BLaER1 treated with 17β-estradiol and CSF1 and Interleukin-3, amounts not matched to agents 10 nM and 100 nM (cell line): Measurements from ENCODE around the gene PRH1.

Source experiments
- H3K27ac ChIP-seq, 11 experiments: shearing (Covaris generic); formaldehyde crosslinking; 2 replicates each; pipeline ENCODE4 v1.8.1; 2022
- H3K27me3 ChIP-seq, 11 experiments: shearing (Covaris generic); formaldehyde crosslinking; 2 replicates each; pipeline ENCODE4 v1.8.1; 2022
- H3K36me3 ChIP-seq, 11 experiments: shearing (Covaris generic); formaldehyde crosslinking; 2 replicates each; pipeline ENCODE4 v1.8.1; 2022
- H3K4me1 ChIP-seq, 10 experiments: shearing (Covaris generic); formaldehyde crosslinking; 2 replicates each; pipeline ENCODE4 v1.8.1; 2022
- H3K4me2 ChIP-seq, 11 experiments: shearing (Covaris generic); formaldehyde crosslinking; 2 replicates each; pipeline ENCODE4 v1.8.1; 2022
- H3K4me3 ChIP-seq, 10 experiments: shearing (Covaris generic); formaldehyde crosslinking; 2 replicates each; pipeline ENCODE4 v1.8.1; 2022
- H3K9ac ChIP-seq, 11 experiments: shearing (Covaris generic); formaldehyde crosslinking; 2 replicates each; pipeline ENCODE4 v1.8.1; 2022
- H3K9me3 ChIP-seq, 11 experiments: shearing (Covaris generic); formaldehyde crosslinking; replicated peaks in 1 of 11; 2 replicates each; pipeline ENCODE4 v1.8.1; 2022
- H4K20me1 ChIP-seq, 11 experiments: shearing (Covaris generic); formaldehyde crosslinking; 2 replicates each; pipeline ENCODE4 v1.8.1; 2022
- Cebpa-rat ChIP-seq, 11 experiments: shearing (Covaris generic); IDR thresholded peaks; 2 replicates each; pipeline ENCODE4 v1.8.1; 2022

The PRH1 gene

DNA sequence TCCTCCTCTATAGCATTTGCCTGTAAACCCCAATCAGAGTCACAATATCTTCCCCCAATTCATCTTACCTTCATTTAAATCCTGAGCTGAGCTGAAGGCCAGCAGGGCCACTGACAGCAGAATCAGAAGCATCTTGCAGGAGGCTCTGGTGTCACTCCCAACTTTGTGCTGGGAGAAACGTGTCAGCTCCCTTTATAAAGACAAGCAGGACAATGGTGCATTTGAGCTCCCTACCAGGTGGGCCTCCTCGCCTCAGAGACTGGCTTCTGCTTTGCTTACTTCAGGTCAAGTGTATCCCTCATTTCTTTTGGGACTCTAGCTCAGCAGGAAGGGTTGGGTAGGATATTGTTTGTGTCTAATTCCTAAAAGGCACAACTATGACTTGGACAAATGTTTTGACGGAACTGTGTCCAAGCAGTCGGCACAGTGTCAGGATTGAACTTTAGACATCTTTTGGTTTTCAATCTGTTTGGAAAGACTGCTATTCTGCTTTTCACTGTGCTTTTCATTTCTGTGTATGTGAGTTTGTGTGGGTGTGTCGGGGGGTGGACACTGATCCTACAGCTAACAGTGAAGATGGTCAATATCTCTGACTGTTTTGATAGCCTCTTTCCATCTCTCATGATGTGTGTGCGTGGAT, at the start of gene PRH1:
Gene PRH1, minus strand, starts transcription at position 170 of the 640 bp plus-strand sequence. Its CDS starts 38 bp downstream, at position 132.
- H3K27ac ChIP-seq: no peak within 1 kb of the TSS
- H3K4me1 ChIP-seq: no peaks in the 10 kb centered on the region
- H3K27me3 ChIP-seq: no peaks in the 10 kb centered on the region
- H4K20me1 ChIP-seq: no peaks in the 10 kb centered on the region
- H3K9me3 ChIP-seq: no peaks in the 10 kb centered on the region
- no peak within 1 kb of the TSS for H3K9ac ChIP-seq
- no peak within 1 kb of the TSS for H3K4me3 ChIP-seq
- no peak within 1 kb of the TSS for H3K4me2 ChIP-seq
- TF ChIP-seq Cebpa-rat (IDR thresholded peaks at IDR 0.05): no peak
- peaks cover 0 to 5% (median 0%) of the 10 kb centered on the region in 11 experiments; a peak in 3 of 22 replicates for H3K36me3 ChIP-seq

DNA sequence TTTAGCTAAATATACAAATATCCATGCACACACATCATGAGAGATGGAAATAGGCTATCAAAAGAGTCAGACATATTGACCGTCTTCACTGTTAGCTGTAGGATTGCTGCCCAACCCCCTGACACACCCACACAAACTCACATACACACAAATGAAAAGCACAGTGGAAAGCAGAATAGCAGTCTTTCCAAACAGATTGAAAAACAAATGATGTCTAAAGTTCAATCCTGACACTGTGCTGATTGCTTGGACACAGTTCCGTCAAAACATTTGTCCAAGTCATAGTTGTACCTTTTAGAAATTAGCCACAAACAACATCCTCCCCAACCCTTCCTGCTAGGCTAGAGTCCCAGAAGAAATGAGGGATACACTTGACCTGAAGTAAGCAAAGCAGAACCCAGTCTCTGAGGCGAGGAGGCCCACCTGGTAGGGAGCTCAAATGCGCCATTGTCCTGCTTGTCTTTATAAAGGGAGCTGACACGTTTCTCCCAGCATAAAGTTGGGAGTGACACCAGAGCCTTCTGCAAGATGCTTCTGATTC, 44.8 kb upstream of the PRH1 start, which contains the start of gene PRH2:
Gene PRH2, plus strand, starts transcription at position 491 of the 541 bp plus-strand sequence. Its CDS starts 38 bp downstream, at position 529.
- Histone ChIP-seq H3K9me3 (peaks cover 0 to 6% (median 0%) of the 10 kb centered on the region in 11 experiments; a peak in 3 of 22 replicates), H3K27me3 (no peaks in the 10 kb centered on the region), H4K20me1 (no peaks in the 10 kb centered on the region), H3K4me2 (no peak within 1 kb of the TSS), H3K9ac (no peak within 1 kb of the TSS), H3K36me3 (peaks cover 0 to 7% (median 0%) of the 10 kb centered on the region in 11 experiments; a peak in 1 of 22 replicates), H3K4me1 (no peaks in the 10 kb centered on the region), H3K27ac (no peak within 1 kb of the TSS), H3K4me3 (no peak within 1 kb of the TSS)
- TF ChIP-seq Cebpa-rat (IDR thresholded peaks at IDR 0.05): no peak

DNA sequence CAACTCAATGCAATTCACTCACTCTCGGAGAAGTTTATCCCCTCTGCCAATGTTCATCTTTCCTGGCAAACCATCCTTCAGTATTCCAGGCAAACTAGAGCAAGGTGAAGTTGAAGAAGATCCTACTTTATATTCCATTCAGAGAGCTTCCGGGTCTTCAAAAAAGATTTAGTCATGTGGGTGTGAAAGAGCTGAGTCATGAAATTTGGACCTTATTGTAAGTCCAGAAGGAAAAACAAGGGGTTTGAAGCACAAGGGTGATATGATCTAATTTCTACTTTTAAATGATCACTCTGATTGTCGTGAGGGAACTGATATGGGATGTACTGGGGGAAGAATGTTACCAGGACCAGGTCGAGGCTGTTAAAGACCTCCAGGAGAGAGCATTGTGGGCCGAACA, 42.2 kb upstream of the PRH1 start:
- H3K27me3 ChIP-seq: no peaks in the 10 kb centered on the region
- no peak overlapping the region for H3K4me3 ChIP-seq
- H3K9me3 ChIP-seq: peaks cover 0 to 6% (median 0%) of the 10 kb centered on the region in 11 experiments; a peak in 3 of 22 replicates
- H3K9ac ChIP-seq: no peak overlapping the region
- TF ChIP-seq Cebpa-rat (IDR thresholded peaks at IDR 0.05): no peak
- H3K4me2 ChIP-seq: no peak overlapping the region
- no peak overlapping the region for H3K27ac ChIP-seq
- H3K4me1 ChIP-seq: no peaks in the 10 kb centered on the region
- H4K20me1 ChIP-seq: no peaks in the 10 kb centered on the region
- peaks cover 0 to 7% (median 0%) of the 10 kb centered on the region in 11 experiments; a peak in 1 of 22 replicates for H3K36me3 ChIP-seq

GRCh38 chr12:10919809-10920208, 35.8 kb upstream of the PRH1 start:
- Histone ChIP-seq H3K36me3 (no peaks in the 10 kb centered on the region), H3K27me3 (no peaks in the 10 kb centered on the region), H3K9me3 (peaks cover 0 to under 1% (median 0%) of the 10 kb centered on the region in 11 experiments; a peak in 1 of 22 replicates), H3K4me3 (no peak overlapping the region), H4K20me1 (no peaks in the 10 kb centered on the region), H3K9ac (no peak overlapping the region), H3K4me1 (no peaks in the 10 kb centered on the region), H3K27ac (no peak overlapping the region), H3K4me2 (no peak overlapping the region)
- TF ChIP-seq Cebpa-rat (IDR thresholded peaks at IDR 0.05): no peak

GRCh38 chr12:10910380-10910779, 26.3 kb upstream of the PRH1 start:
- H3K4me1 ChIP-seq: no peaks in the 10 kb centered on the region
- H3K4me2 ChIP-seq: no peak overlapping the region
- peaks cover 0 to 5% (median 2%) of the 10 kb centered on the region in 11 experiments; a peak in 6 of 22 replicates for H3K36me3 ChIP-seq
- H4K20me1 ChIP-seq: no peaks in the 10 kb centered on the region
- no peaks in the 10 kb centered on the region for H3K27me3 ChIP-seq
- peaks cover 2 to 8% (median 6%) of the 10 kb centered on the region in 11 experiments for H3K9me3 ChIP-seq
- no peak overlapping the region for H3K4me3 ChIP-seq
- no peak overlapping the region for H3K9ac ChIP-seq
- TF ChIP-seq Cebpa-rat (IDR thresholded peaks at IDR 0.05): no peak
- no peak overlapping the region for H3K27ac ChIP-seq

- H3K36me3 ChIP-seq: peaks cover 0 to 12% (median 7%) of the 10 kb centered on the region in 11 experiments; a peak in 8 of 22 replicates
- no peaks in the 10 kb centered on the region for H3K27me3 ChIP-seq
- H3K9me3 ChIP-seq: peaks cover 11 to 17% (median 15%) of the 10 kb centered on the region in 11 experiments
- TF ChIP-seq Cebpa-rat (IDR thresholded peaks at IDR 0.05): no peak
- H3K4me2 ChIP-seq: no peak within 1 kb of the TSS
- no peaks in the 10 kb centered on the region for H4K20me1 ChIP-seq
- H3K9ac ChIP-seq: no peak within 1 kb of the TSS
- H3K27ac ChIP-seq: no peak within 1 kb of the TSS
- no peak within 1 kb of the TSS for H3K4me3 ChIP-seq
- H3K4me1 ChIP-seq: no peaks in the 10 kb centered on the region
These were observed 25.4 kb upstream of the PRH1 start, which contains the start of gene TAS2R13 for GRCh38 chr12:10909462-10909861. Gene TAS2R13, minus strand, starts transcription at chr12:10909562. Its CDS starts 264 bp downstream, at chr12:10909298.

GRCh38 chr12:10904686-10905085, 20.6 kb upstream of the PRH1 start:
- H3K4me3 ChIP-seq: no peak overlapping the region
- no peak overlapping the region for H3K27ac ChIP-seq
- no peaks in the 10 kb centered on the region for H3K27me3 ChIP-seq
- peaks cover 4 to 31% (median 9%) of the 10 kb centered on the region in 11 experiments; a peak in 8 of 22 replicates for H3K36me3 ChIP-seq
- H4K20me1 ChIP-seq: no peaks in the 10 kb centered on the region; a peak in 1 of 22 replicates
- no peak overlapping the region for H3K9ac ChIP-seq
- H3K9me3 ChIP-seq: peaks cover 36 to 49% (median 39%) of the 10 kb centered on the region in 11 experiments
- TF ChIP-seq Cebpa-rat (IDR thresholded peaks at IDR 0.05): no peak
- H3K4me1 ChIP-seq: no peaks in the 10 kb centered on the region
- H3K4me2 ChIP-seq: no peak overlapping the region

DNA sequence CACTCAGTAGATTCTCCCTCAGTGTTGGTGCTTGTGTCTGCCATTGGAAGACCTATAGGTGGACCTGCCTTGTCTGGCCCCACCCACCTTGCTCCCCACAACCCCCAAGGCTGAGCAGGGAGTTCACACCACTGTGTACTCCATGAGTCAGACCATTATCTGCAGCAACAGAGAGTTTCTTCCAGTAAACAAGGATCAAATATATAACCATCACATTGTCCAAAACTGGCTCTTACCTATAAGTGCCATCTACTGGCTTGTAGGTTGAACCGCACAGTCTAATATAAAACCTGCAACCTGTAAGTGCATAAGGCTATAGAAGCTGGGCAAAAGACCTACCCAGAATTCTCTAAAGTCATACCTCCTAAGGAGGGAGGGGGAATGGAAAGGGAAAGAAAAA, 17.4 kb upstream of the PRH1 start:
- H3K36me3 ChIP-seq: peaks cover 4 to 31% (median 9%) of the 10 kb centered on the region in 11 experiments; a peak in 8 of 22 replicates
- no peak overlapping the region for H3K4me3 ChIP-seq
- no peak overlapping the region for H3K4me2 ChIP-seq
- no peak for TF ChIP-seq Cebpa-rat (IDR thresholded peaks at IDR 0.05)
- no peak overlapping the region for H3K27ac ChIP-seq
- H3K27me3 ChIP-seq: no peaks in the 10 kb centered on the region
- H3K9me3 ChIP-seq: peaks cover 36 to 49% (median 39%) of the 10 kb centered on the region in 11 experiments
- no peaks in the 10 kb centered on the region for H3K4me1 ChIP-seq
- H4K20me1 ChIP-seq: no peaks in the 10 kb centered on the region; a peak in 1 of 22 replicates
- H3K9ac ChIP-seq: no peak overlapping the region

- Histone ChIP-seq H3K9ac (no peak overlapping the region), H4K20me1 (no peaks in the 10 kb centered on the region; a peak in 1 of 22 replicates), H3K4me3 (no peak overlapping the region), H3K4me1 (no peaks in the 10 kb centered on the region), H3K36me3 (peaks cover 4 to 31% (median 9%) of the 10 kb centered on the region in 11 experiments; a peak in 8 of 22 replicates), H3K9me3 (peaks cover 36 to 48% (median 39%) of the 10 kb centered on the region in 11 experiments), H3K4me2 (no peak overlapping the region), H3K27me3 (no peaks in the 10 kb centered on the region), H3K27ac (no peak overlapping the region)
- TF ChIP-seq Cebpa-rat (IDR thresholded peaks at IDR 0.05): no peak
These were observed 16.9 kb upstream of the PRH1 start for GRCh38 chr12:10900972-10901371.
